HG03354 (cell line): ENCODE data around the gene PDGFB.
"Not testable (repeated sequence)": the region's sequence is repeated elsewhere in the genome, so short reads cannot be mapped to it uniquely, and the experiment has no call there.

ENCODE experiments used
- ATAC-seq: cut with Tn5 transposase; IDR thresholded peaks from one replicate; pipeline ENCODE4 v1.9.1; 2021; ENCODE audit warnings: mild to moderate bottlenecking; ENCODE audit not compliant: unreplicated experiment, poor library complexity, severe bottlenecking

The PDGFB gene

DNA sequence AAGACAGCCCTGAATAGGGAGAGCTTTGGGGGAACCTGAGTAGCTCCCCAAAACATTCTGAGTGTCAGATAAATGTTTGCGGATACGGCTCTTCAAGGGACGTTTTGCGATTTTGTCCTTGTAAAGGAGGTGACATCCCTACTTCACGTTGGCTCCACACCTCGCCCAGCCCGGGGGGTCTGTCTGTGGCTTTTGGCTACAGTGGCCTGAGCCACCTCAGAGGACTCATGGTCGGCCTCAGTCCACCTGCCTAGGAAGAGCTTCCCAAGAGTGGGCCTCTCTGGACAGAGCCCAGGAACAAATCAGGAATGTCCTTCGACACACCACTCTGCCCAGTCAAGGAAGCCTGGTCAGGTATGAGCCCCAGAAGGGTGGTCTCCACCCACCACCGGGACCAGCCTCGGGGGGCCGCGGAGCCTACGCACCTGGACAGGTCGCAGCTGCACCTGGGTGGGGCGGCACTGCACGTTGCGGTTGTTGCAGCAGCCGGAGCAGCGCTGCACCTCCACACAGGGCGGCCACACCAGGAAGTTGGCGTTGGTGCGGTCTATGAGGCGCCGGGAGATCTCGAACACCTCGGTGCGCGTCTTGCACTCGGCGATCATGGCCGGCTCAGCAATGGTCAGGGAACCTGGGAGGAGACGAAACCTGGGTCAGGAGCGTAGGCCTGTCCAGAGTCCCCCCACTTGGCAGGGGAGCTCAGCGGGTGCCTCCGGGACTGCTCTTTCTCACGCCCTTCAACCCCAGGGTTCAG is 13.4 kb downstream of the PDGFB start:
- ATAC-seq = no peak

GRCh38 chr22:39230261-39231196 is 14.3 kb downstream of the PDGFB start:
- ATAC-seq = no peak

DNA sequence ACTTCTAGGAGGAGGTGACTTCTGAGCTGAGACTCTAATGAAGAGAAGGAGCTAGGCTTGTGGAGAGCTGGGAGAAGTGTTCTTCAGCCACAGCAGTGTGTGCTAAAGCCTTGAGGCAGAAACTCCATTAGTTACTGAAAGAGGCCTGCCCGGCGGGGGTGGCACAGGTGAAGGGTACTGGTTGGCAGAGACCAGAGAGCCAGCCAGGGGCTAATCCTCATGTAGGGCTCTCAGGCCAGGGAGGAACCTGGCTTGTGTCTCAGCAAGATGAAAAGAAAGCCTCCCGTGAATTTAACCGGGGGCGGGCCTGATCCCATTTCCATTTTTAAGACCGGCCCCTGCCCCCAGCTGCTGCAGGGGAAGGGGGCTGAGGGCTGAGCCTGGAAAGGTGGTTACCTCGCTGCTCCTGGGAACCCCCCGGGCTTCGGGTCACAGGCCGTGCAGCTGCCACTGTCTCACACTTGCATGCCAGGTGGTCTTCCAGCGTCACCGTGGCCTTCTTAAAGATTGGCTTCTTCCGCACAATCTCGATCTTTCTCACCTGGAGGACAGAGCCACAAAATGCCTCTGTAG is 15.0 kb downstream of the PDGFB start:
- no peak for ATAC-seq

- ATAC-seq = no peak
Observed at GRCh38 chr22:39229075-39229474, 15.7 kb downstream of the PDGFB start.

DNA sequence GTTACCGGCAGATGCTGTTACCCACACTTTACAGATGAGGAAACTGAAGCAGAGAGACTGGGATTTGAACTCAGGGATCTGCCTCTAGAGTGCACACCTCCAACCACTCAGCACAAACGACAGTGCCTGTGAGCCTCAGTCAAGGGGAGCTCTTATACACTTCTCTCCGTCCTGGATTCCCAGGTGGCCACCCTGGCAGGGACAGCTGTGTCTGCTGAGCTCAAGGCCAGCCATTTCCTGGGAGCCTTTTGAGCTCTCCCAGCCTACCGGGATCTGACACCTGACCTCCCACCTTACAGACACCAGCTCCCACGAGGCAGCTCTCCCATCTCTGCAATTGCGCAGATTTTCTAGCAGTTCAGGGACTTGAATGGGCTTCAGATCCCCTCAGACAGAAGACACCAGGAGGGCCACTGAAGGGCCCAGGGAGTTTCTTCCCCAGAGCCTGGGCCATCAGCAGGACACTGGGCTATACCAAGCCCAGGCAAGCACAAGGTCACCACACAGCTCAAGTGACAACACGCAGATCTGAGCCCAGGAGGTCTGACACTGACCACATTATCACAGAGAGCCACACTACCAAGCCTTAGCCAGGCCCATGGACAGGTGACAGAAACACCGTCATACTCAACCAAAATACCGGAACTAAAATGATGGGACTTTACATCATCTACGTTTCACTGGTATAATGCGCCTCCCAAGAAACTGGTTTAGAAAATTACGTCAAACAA is 17.1 kb downstream of the PDGFB start:
- no peak for ATAC-seq

- no peak for ATAC-seq
Observed at GRCh38 chr22:39226353-39226752, 18.4 kb downstream of the PDGFB start.

DNA sequence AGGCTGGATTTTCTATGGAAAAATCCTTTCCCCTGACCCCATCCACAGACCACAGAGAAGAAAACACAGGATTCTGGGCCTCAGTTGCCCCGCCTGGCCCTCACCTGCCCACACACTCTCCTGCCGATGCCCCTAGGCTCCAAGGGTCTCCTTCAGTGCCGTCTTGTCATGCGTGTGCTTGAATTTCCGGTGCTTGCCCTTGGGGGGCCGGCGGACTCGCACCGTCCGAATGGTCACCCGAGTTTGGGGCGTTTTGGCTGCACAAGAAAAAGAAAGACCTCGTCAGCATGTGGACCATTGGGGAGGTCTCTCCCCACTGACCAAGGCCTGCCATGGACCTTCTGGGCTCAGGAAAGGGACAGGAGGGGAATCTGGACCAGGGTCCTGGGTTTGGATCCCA is 19.2 kb downstream of the PDGFB start:
- no peak for ATAC-seq

- ATAC-seq = no peak
Observed at GRCh38 chr22:39224550-39224949, 20.2 kb downstream of the PDGFB start.

DNA sequence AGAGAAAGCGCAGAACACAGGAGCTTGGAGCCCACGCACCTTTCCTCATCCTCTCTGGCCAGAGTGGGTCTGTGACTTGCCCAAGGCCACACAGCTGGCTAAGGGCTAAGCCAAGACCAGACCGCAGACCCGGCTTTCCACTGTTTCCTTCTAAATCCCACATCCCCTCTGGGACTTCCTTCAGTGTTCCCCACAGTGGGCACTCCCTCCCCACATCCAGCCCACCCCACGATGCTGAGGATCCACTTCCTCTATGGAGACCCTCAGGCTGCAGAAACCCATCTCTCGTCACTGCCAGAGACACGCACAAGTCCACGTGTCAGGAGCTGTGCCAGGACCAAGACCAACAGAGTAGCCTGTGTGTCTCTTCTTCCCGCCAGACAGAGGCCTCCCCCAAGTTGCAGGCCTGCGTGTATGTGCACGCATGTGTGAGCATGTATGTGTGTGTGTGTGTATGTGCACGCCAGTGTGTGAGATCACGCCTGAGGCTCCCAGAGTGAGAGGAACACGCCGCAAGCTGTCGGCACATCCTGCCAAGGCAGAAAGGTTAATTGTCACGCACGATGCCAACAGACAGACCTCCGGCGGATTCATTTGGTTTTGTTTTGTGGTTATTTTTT is 21.6 kb downstream of the PDGFB start:
- no peak for ATAC-seq

- ATAC-seq = no peak
Observed at GRCh38 chr22:39221999-39222686, 22.6 kb downstream of the PDGFB start.

DNA sequence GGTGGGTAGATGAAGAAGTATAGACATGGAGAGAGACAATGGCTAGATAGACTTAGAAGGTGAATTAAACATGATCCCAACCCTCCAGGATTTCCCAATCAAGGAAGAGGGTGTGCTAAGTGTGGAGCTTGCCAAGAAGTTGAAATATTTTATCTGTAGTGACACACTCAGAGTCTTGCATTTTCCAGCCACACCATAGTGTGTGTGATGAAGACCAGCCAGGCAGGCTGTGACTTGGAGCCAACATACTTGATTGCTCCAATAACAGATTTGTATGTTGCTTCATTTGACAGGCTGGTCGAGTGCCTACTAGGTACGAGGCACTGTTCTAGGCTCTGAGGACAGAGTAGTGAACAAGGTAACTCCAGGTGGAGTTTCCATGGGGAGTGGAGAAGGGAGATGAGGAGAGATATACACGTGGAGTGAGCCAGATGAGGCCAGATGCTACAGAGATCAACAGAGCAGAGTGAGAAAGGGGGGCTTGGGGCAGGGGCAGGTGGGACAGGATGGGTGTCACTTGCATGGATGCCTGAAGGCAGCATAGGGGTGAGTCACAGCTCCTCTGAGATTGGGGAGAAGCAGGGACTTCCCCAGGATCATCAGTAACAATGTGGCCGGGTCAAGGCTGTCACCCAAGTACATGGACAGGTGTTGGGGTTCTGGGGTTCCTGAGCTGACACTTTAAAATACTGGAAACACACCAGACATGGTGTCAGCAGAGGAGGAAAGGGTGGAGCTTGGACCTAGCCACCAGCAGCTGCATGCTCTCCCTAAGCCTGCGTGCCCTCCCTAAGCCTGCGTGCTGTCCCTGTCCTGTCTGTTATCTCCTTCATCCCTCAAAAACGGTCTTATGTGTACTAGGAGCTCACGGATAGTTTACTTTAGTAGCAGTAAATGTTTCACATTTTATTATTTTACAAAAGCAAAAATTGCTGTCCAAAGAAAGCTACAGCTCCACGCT is 23.6 kb downstream of the PDGFB start:
- ATAC-seq = no peak

DNA sequence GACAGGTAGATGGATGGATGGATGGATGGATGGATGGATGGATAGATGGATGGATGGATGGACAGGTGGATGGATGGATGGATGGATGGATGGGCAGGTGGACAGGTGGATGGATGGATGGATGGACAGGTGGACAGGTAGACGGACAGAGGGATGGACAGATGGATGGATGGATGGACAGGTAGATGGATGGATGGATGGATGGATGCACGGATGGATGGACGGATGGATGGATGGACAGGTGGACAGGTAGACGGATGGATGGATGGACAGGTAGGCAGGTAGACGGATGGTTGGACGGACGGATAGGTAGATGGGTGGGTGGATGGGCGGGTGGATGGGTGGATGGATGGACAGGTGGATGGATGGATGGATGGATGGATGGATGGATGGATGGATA is 24.3 kb downstream of the PDGFB start:
- no peak for ATAC-seq

DNA sequence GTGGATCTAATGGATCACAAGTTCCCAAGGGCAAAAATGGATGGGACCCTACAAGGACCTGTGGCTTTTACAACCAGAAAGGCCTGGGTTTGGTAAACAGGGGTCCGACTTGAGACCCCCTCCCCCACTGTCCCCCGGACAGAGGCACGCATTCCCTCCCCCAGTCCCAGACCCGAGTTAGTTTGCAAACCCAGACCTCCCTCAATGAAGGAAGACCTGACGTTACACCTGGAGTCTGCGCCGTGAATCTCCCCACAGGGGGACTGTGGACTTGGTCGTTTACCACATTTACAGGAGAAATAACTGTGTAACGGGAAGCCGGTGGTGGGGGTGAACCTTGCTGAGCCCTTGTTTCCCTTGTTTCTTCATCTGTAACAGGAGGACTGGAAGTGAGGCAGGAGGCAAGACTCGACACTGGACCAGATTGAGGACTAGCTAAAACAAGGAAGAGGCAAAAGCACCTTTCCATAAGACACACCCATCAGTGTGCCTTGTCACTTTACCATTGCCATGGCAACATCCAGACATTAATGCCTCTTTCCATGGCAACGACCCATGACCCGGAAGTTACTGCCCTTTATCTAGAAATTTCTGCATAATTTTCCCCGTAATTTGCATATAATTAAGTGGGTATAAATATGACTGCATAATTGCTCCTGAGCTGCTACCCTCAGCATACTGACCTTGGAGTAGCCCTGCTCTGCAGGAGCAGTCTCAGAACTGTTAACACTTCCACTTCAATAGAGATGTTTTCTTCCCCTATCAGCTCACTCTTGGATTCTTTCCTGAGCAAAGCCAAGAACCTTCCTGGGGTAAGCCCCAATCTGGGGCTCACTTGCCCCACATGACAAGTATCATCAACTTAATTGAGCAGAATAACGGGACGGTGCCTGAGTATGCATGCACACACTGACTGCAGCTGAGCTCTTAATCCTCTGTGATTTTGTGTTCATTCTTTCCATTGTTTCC is 25.4 kb downstream of the PDGFB start:
- no peak for ATAC-seq

GRCh38 chr22:39218432-39218831 is 26.4 kb downstream of the PDGFB start:
- ATAC-seq = not testable (repeated sequence)

GRCh38 chr22:39216143-39216490 is 28.7 kb downstream of the PDGFB start:
- ATAC-seq = no peak

DNA sequence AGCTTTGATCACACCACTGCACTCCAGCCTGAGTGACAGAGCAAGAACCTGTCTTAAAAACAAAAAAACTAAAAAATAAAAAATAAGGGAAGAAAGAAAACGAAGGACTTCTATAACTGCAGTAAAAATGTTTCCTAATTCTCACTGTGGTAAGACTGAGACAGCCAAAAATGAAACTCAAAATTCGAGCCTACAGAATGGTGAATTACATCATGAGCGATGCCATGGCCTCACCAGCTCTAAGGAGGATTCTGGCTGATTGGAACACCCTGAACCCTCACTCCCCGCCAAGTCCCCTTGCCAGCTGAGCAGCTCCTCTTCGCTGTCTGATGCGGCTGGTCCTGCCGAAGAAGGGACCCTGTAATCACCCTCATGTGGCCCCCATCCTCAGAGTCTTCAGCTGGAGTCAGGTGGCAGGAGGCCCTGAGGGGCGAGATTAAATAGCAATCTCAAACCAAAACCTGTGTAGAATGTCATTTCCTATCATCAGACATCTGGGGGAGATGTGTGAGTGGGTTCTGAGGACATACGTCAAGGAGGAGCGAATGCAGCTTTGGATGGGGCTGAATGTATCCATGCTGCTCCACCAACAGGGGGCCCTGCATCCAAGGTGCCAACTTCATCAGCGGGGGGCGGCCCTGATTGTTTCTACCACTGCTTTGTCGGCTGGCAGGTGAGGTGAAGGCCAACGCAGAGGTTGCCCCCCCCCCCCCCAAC is 29.2 kb downstream of the PDGFB start:
- ATAC-seq = no peak
